OCI-LY3 (cell line): ENCODE measurements around the gene RSAD2.

ENCODE experiments used
- CTCF ChIP-seq: fragments of 200-600, 300-600 bp; sonication (generic); IDR thresholded peaks from 2 replicates; pipeline ENCODE4 v1.5.1; 2014; ENCODE audit warnings: antibody characterized with exemption, low read length, low read depth
- EZH2phosphoT487 ChIP-seq: fragments of 200-600 bp; shearing (Covaris generic); IDR thresholded peaks from 2 replicates; pipeline ENCODE4 v1.6.1; 2018; ENCODE audit warnings: antibody characterized with exemption, mixed run types, low read depth

GRCh38 chr2:6945087-6945813 is 67.7 kb downstream of the RSAD2 start:
- TF ChIP-seq CTCF, result no peak
- TF ChIP-seq EZH2phosphoT487, result no peak
